CD4-positive, alpha-beta T cell treated with Interleukin-6 at 100 ng/mL for 8 hours (primary cell): Measurements from ENCODE around the gene DNAJB7.
"Not testable (repeated sequence)": the region's sequence is repeated elsewhere in the genome, so short reads cannot be mapped to it uniquely, and the experiment has no call there.

Source experiments
- DNase-seq: peaks from one replicate; pipeline ENCODE4 v3.0.0-alpha.2; 2020; ENCODE audit warnings: mixed read lengths, low spot score

Gene DNAJB7

GRCh38 chr22:40844951-40845350, 17.0 kb downstream of the DNAJB7 start:
- no peak for DNase-seq

- no peak for DNase-seq
These were observed 23.4 kb downstream of the DNAJB7 start for GRCh38 chr22:40838486-40838885.

GRCh38 chr22:40834619-40835018, 27.3 kb downstream of the DNAJB7 start:
- DNase-seq, result no peak

- DNase-seq, result no peak
These were observed 32.8 kb downstream of the DNAJB7 start for GRCh38 chr22:40829131-40829530.

- DNase-seq, result no peak
These were observed 34.8 kb downstream of the DNAJB7 start for GRCh38 chr22:40826984-40827741.

GRCh38 chr22:40826292-40826691, 35.6 kb downstream of the DNAJB7 start:
- DNase-seq, result not testable (repeated sequence)

- no peak for DNase-seq
These were observed 38.5 kb downstream of the DNAJB7 start for GRCh38 chr22:40823426-40823825.

- no peak for DNase-seq
These were observed 42.2 kb downstream of the DNAJB7 start for GRCh38 chr22:40819599-40820140.

- DNase-seq, result peak; percentile 91
These were observed 42.9 kb downstream of the DNAJB7 start, which contains the start of gene SLC25A17 for GRCh38 chr22:40818747-40819598. TSS of gene SLC25A17 (minus strand) at chr22:40819346. CDS start at chr22:40819248, 98 bp downstream.

GRCh38 chr22:40818192-40818746, 43.6 kb downstream of the DNAJB7 start:
- peak; percentile 1 for DNase-seq

- DNase-seq, result no peak
These were observed 44.2 kb downstream of the DNAJB7 start for GRCh38 chr22:40817737-40818136.

GRCh38 chr22:40813912-40814315, 48.0 kb downstream of the DNAJB7 start:
- no peak for DNase-seq
